Activated gamma-delta T cell treated with Interleukin-2 at 50 U/mL for 16 hours (primary cell): ENCODE data around the gene SLC25A33.
"Not testable (repeated sequence)": the region's sequence is repeated elsewhere in the genome, so short reads cannot be mapped to it uniquely, and the experiment has no call there.

Source experiments
- DNase-seq: peaks from one replicate; pipeline ENCODE4 v3.0.0-alpha.2; 2020

Gene SLC25A33, protein sequence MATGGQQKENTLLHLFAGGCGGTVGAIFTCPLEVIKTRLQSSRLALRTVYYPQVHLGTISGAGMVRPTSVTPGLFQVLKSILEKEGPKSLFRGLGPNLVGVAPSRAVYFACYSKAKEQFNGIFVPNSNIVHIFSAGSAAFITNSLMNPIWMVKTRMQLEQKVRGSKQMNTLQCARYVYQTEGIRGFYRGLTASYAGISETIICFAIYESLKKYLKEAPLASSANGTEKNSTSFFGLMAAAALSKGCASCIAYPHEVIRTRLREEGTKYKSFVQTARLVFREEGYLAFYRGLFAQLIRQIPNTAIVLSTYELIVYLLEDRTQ

DNA sequence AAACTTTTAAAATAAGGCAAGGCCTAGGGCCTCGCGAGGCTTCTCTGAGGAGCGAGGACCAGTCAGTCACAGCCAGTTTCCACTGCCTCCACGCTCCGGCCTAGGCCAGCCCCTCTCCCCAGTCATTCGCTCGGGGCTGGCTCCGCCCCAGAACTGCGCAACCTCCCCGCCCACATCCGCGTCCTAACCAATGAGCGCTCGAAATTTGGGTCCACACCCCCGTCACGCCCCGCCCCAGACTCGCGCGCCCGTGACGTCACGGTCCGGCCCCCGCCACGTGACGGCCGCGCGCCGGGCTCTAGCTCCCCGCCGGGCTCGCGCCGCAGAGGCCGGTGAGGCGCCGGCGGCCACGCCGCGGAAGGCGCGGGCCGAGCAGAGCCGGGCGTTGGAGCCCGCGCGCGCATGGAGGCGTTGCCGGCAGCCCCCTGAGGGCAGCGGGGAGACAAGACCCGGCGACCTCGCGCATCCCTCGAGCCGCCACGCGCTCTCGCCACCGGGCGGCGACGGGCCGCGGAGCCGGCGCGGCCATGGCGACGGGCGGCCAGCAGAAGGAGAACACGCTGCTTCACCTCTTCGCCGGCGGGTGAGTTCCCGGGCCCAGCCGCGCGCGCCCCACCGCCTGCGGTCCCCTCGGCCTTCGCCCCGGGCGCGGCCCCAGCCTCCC lies at the start of gene SLC25A33:
SLC25A33 (plus strand) TSS at position 301 of the 664 bp plus-strand sequence; CDS start at position 528, 227 bp downstream.
- DNase-seq, result peak; percentile 98

DNA sequence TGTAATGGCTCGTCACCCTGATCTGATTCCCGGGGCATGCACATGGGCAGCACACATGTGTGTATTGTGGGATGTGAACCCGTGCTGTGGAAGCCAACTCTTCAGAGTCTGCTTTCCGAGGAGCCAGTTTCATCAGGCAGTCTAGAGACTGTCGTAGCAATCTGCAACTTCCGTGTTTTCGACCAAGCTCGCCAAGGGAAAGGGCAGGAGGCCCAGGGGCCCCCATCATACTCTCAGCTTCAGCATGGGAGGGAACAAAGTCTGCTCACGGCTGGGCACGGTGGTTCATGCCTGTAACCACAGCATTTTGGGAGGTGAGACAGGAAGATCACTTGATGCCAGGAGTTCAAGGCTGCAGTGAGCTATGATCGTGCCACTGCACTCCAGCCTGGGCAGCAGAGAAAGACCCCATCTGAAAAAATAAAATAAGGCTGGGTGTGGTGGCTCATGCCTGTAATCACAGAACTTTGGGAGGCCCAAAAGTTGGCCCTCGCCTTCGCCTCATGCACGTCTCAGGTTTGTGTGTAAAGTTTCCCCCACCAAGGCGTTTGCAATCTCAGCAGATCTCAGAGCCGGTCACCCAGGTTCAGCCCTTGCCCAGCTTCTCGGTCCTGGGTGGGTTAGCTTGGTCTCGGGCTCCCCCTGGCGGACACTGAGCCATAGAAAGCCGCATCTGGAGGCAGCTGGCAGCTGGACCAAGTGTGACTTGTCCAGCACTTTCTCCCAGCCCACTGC lies 48.5 kb upstream of the SLC25A33 start:
- peak; percentile 85 for DNase-seq

DNA sequence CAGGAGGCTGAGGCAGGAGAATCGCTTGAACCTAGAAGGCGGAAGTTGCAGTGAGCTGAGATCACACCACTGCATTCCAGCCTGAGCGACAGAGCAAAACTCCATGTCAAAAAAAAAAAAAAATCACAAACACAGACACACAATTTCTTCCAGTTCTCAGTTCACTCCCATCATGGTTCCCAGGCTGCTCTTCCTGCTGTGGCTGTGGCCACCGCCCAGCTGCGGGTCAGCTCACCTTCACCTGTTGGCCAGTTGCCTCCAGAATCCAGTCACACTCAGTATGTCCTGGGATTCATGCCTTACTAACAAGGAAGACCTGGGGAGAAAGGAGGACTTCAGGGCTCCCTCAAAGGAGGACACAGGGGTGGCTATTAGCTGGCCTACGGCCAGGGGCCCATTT lies 45.9 kb upstream of the SLC25A33 start:
- DNase-seq, result no peak

DNA sequence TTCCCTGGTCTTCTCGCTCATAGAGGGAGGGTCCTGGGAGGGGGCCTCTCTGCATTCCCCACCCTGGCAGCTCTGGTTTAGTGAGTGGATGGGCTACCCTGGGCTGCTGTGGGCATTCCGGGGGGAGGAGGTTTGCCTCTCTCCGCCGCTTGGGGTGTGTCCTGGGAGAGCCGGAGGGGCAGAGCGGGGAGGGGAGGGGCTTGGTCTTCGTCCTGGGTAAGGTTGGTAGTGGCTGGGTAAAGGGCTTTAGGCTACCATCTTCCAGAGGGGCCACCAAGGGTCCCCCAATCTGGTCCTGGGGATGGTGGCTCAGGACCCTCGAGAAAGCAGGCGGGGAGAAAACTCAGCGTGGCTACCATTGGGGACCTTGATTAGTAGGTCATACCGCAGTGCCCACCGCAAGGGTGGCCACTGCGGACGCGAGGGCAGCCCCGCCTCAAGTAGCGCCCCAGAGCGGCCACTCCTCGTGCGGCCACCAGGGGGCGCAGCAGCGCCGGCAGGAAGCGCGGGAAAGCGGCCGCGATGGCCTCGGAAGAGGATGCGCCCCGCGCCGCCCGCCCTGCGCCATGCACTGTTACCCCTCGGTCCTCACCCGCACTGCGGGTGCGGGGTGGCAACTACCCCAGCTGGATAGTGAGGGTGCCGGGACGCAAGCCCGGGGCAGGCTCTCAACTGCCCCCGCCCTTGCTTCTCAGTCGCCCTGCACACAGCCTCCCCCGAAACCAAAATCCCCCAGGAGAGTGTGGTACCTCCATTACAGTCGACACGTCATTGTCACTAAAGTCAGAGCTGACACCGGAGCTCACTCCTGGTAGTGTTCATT lies 44.1 kb upstream of the SLC25A33 start:
- DNase-seq, result peak; percentile 60

DNA sequence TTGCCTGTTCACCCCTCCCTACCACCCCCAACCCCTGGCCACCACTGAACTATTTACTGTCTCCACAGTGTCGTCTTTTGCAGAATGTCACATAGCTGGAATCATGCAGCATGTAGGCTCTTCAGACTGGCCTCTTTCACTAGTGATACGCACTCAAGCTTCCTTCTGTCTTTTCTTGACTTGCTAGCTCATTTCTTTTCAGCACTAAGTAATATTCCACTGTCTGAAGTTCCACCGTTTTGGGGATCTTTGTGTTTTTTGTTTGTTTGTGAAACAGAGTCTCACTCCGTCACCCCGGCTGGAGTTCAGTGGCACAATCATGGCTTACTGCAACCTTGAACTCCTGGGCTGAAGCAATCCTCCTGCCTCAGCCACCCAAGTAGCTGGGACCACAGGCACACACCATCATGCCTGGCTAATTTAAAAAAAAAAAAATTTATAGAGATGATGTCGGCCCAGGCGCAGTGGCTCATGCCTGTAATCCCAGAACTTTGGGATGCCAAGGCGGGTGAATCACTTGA lies 43.4 kb upstream of the SLC25A33 start:
- no peak for DNase-seq

DNA sequence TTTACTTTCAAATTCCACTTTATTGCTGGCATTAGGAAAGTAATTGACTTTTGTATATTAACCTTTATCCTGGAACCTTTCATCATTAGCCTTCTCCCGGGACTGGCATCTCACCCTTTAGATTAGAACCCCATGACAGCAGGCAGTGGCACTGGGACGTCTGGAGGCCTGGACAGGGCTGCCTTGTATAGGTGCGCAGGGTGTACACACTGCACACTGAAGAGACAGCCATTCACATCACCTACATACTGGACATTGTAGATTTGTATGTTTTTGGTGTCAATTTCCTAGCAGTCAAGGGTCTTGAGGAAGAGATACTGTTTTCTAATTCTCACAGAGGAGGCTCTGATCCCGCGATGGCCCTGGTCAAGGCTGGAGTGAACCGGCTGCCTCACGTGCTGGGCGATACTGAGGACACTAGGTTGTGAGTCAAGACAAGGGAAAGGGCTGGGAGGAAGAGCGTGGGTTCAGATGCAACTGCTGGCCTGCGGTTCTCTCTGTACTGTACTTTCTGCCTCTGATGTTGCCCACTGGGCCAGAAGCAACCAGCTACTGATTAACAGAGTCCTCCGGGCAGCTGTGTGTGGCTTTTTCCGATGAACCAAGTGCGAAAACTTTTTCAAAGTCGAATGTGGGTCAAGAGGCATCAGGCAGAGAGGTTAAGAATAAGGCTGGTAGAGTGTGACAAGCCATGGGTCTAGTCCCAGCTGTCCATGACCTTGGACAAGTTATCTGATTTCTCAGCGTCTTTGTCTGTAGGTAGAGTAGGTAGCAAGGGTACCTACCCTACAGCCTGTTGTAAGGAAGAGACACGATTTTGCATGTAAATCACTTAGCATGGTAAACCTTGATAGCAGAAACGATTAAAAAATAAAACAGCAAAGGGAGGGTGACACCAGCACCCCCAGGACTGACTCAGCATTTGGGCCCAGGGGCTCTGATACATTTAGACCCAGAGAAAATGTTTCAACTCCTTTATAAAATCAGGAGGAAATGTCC lies 38.2 kb upstream of the SLC25A33 start:
- no peak for DNase-seq

DNA sequence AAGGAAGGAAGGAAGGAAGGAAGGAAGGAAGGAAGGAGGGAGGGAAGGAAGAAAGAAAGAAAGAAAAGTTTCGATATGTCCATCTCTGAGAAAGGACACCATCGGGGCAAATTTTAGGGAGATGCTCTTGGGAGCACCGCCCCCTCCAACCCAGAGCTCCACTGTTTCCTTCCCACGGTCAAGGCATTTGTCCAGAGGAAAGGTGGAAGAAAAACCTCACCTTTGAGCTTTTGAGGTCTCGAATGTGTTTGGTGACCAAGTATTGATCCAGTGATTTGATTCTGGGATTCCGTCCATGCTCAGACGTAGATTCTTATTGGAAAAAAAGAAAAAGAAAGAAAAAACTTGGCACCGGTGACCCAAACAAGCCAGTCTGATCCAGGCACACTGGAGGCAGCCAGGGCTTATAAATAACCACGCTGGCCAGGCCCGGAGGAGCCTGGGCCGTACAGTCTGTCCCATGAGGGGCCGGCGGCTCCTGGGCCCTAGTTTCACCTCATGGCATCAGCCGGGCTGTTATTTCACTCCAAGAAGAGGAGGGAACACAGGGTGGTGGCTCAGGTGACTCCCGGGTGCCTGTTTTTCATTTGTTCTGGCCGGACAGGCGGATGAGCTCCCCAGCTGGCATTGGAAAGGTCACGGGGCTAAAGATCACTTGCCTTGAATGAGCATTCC lies 36.1 kb upstream of the SLC25A33 start:
- no peak for DNase-seq

DNA sequence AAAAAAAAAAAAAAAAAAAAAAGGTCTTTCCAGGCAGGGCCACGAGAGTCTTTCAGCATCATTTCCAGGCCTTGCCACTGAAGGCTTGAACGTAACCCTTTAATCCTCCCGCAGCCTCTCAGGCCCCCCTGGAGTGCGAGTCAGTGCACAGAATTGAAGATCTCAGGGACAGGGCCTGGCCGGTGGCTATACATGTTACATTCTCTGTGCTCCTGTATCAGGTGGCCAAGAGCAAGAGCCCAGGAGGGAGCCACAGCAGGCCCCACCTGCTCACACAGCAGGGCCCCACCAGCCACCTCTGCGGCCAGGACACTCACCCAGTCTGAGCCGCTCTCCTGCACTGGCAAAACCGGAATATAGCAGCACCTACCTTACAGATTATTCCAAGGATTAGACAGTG lies 34.1 kb upstream of the SLC25A33 start:
- DNase-seq, result no peak

DNA sequence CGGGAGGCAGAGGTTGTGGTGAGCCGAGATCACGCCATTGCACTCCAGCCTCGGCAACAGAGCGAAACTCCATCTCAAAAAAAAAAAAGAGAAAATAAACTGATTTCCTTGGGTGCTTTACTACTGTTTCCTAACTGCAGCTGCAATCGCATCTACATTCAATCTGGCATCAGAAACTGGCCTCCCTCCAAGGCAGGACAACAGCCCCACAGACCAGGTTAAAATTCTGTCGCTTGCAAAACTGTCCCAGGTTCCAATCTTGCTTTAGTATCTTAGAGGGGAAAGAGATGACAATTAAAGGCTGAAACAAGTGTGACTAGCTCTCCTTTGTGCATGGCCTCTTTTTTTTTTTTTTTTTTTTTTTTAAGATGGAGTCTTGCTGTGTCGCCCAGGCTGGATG lies 32.4 kb upstream of the SLC25A33 start:
- no peak for DNase-seq

DNA sequence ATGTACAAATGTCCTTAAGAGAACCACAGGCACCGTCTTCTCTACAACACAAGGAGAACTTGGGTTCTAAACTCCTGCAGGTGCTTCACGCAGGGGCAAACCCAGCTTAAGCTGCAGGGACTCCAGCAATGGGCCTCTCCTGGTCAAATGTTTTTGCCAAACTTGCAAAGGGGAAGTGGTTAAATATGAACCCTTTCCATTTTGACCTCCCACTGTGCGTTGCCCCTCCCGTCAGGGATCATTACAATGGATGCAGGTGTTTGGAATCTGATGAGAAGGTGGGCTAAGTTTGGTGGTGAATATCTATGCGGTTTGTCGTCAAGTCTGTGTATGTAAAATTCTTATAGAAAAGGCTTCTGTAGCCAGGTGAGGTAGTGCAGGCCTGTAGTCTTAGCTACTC lies 29.1 kb upstream of the SLC25A33 start:
- DNase-seq, result no peak

DNA sequence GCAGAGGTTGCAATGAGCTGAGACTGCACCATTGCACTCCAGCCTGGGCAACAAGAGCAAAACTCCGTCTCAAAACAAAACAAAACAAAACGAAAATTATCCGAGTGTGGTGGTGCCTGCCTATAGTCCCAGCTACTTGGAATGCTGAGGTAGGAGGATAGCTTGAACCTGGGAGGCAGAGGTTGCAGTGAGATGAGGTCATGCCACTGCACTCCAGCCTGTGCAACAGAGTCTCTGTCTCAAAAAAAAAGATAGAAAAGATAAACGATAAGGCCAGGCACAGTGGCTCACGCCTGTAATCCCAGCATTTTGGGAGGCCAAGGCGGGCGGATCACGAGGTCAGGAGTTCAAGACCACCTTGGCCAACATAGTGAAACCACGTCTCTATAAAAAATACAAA lies 23.7 kb upstream of the SLC25A33 start:
- DNase-seq, result not testable (repeated sequence)

DNA sequence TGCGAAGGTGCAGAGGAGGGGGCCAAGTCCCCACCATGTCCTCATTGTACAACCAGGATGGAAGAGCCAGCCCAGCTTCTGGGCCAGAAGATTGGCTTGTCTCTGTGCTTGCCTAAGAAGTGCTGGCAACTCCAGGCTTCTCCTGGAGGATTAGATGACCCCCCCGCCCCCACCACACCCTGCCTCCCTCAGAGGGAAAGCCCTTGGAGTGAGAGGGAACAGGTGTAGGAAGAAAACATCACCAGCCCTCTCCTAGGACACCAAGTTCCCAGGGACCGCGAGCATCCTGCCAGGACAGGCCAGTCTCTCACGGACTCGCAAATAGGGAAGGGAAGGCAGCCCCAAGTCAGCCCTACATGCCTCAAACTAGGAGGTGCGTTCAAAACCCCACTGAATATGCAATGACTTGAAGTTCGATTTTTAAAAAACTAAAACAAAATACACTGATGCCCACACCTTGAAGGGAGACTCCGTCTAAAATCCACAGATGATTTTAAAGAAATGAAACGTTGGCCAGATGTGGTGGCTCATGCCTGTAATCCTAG lies 20.7 kb upstream of the SLC25A33 start:
- DNase-seq, result no peak

DNA sequence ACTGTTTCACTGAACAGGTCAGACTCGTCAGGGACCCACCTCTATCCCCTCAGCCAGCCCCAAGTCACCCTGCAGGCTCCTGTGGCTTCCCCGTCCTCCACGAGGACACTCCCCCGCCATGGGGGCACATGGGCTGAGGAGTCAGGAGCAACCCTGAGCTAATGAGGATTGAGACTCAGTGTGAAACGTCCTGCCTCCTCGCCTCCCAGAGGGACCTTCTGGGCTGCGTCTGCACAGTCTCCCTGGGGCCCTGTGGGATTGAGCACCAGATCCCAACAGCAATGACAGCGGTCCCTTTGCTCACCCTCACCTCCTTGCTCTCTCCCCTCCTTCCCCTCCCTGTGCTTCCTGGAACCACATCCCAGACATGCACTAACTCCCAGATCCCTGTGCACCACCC lies 18.9 kb upstream of the SLC25A33 start:
- DNase-seq, result no peak

DNA sequence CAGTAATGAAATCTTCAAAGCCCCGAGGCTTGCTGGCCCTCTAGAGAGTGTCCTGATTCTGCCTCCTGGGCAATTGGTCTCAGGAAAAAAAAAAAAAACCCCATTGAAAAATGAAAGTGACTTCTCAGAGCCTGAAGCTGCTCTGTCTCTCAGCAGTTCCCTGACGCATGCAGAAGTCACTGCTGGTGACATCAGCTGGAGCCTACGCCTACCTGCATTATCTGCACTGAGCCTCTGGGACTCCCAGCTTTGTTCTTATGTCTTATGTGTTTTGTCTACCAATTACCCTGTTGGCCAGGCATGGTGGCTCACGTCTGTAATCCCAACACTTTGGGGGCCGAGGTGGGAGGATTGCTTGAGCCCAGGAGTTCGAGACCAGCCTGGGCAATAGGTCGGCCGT lies 10.1 kb upstream of the SLC25A33 start:
- DNase-seq, result no peak

DNA sequence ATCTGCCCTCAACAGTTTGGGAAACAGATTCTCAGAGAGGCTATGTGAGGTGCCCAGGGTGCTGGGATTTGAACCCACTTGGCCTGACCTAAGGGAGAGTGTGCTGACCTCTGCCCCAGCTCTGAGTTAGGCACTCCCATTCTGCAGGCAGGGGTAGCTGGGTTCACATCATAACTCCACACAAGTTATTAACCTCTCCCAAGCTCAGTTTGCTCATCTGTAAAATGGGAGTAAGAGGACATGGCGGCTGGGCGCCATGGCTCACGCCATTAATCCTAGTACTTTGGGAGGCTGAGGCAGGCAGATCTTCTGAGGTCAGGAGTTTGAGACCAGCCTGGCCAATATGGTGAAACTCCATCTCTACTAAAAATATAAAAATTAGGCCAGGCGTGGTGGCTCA lies 8.9 kb upstream of the SLC25A33 start:
- DNase-seq, result no peak

DNA sequence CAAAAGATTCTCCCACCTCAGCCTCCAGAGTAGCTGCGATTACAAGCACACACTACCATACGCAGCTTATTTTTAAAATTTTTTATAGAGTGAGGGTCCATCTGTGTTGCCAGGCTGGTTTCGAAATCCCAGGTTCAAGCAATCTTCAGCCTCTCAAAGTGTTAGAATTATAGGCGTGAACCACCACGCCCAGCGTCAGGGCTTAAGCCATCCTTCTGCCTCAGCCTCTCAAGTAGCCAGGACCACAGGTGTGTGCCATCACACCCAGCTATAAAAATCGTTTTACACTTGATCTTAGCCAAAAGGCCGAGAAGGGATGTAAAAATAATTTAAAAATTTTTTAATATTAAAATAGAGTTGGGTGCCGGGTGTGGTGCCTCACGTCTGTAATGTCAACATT lies 4.3 kb upstream of the SLC25A33 start:
- no peak for DNase-seq

DNA sequence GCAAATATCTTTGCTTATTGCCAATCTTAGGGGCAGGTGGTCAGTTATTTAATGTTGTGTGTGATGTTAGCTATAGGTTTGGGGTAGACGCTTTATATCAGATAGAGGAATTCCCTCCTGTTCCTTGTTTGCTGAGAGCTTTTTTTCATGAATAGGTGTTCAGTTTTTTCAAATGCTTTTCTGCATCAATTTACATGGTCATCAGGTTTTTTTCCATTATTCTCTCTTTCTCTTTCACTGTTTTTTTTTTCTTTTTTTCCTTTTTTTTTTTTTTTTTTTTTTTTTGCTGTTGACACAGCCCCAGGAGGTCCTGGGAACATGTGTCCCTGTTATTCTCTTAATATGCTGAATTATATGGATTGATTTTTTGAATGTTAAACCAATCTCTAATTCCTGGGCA lies 3.0 kb upstream of the SLC25A33 start:
- DNase-seq, result no peak

DNA sequence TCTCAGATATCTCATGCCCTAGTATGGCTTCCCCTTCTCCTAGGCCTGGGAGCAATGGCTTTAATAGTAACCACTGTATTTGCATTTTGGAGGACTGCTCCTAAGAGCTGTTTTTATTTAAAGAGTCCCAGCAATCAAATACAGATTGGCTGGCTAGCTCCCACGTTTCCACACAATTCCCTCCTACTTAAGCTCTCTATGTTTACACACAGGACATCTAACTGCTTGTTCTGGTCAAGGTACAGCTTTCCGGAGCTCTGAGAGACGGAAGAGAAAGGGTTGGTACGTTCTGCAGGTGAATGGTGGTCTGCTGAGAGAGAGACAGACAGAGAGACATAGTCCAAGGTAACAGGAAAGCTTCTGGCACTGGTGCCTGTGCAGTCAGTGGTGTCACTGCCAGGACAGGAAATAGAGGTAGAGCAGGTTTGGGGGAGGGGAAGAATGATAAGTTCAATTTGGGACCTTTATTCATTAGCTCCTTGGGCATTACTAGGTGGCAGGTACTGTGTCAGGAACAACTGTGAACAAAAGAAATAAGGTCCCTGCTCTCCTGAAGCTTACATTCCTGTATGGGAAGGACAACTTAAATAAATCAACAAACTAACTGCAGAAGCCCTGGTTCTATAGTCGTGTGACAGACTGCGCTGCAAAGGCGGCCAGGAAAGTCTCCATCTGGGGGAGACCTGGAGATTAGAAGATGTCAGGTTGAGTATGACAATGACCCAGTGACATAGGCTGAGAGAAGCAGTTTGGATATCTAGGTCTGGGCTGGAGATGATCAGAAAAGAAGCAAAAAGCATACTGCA lies 1.2 kb upstream of the SLC25A33 start:
- DNase-seq, result no peak

DNA sequence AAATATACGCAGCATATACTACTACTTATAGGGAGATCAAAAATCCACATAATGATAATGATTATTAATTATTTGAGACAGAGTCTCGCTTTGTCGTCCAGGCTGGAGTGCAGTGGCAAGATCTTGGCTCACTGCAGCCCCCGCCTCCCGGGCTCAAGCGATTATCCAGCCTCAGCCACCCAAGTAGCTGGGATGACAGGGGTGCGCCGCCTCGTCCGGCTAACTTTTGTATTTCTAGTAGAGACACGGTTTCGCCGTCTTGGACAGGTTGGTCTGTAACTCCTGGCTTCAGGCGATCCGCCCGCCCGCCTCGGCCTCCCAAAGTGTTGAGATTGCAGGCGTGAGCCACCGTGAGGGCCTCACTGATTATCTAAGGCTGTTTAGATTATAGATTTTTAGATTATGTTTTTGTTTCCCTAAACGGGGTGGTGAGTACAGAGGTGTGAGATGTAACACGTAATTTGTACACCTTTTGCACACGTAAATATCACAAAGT lies 548 bp upstream of the SLC25A33 start:
- DNase-seq, result no peak
